Midbrain (tissue), 1 donor: ENCODE measurements around the gene NOS1AP.
"Not testable (repeated sequence)": the region's sequence is repeated elsewhere in the genome, so short reads cannot be mapped to it uniquely, and the experiment has no call there.

Experiments used
- DNase-seq: peaks from one replicate; lab custom pipeline; 2025; lab: John Stamatoyannopoulos, UW

Gene NOS1AP

GRCh38 chr1:162059721-162060120 is 9.8 kb upstream of the NOS1AP start:
- no peak for DNase-seq

- no peak for DNase-seq
Measured at GRCh38 chr1:162060314-162060713, 9.2 kb upstream of the NOS1AP start.

GRCh38 chr1:162062542-162063015 is 6.9 kb upstream of the NOS1AP start:
- DNase-seq: no peak

DNA sequence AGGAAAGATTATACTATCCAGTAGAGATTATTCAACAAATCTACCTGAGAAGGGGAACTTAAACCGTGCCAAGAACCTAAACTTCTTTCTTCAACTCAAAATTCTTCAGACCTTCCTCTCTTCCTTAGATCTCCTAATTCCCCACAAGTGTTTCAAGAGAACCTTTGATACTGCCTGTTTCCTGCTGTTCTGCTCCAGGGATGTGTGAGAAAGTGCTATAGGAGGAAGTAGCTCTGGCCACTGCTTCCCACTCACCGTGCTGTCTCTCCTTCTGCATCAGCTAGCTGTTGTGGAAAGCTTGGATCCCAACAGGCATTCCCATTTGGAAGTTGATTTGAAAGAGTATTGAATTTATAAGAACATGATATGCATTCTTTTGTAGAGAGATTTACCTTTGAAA is 4.5 kb upstream of the NOS1AP start:
- DNase-seq: no peak

- not testable (repeated sequence) for DNase-seq
Measured at GRCh38 chr1:162066836-162067235, 2.7 kb upstream of the NOS1AP start.

DNA sequence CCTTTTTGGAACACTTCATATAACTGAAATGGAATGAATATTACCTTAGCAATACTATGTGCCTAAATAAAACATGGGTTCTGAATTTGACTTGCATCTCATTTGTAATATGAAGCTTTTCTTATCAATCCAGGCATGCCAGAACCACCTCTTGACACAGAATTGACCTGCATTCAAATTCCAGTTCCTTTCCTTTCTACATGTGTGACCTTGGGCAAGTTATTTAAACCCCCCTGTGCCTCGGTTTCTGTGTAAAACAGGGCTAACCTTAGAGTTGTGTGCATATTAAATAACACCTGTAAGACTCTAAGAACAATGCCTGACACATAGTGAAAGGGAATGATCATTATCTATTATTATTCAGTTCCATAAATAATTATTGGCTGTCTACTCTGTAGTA is 2.0 kb upstream of the NOS1AP start:
- no peak for DNase-seq

- no peak for DNase-seq
Measured at GRCh38 chr1:162068301-162068700, 1.2 kb upstream of the NOS1AP start.

- DNase-seq: no peak
Measured at GRCh38 chr1:162070094-162070748, 730 bp downstream of the NOS1AP start.

GRCh38 chr1:162070825-162071224 is 1.3 kb downstream of the NOS1AP start:
- no peak for DNase-seq

DNA sequence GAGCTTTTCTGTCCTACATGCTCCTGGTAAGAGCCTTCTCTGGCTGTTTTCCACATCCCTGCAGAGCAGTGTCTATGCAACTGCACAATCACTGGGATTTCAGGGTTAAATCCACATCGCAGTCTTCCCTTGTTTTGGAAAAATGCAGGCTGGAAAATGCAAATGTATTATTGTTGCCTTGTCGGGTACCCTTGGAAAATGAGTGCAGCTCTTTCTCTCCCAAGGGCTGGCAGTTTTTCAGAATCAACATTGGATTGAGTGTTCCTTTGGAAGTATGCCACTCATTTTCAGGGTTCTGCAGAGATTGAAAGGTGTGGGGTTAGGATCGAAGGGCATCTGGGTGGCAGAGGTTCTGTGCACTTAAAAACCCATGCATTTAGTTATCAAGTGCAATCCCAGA is 3.2 kb downstream of the NOS1AP start:
- DNase-seq: peak; percentile 12

DNA sequence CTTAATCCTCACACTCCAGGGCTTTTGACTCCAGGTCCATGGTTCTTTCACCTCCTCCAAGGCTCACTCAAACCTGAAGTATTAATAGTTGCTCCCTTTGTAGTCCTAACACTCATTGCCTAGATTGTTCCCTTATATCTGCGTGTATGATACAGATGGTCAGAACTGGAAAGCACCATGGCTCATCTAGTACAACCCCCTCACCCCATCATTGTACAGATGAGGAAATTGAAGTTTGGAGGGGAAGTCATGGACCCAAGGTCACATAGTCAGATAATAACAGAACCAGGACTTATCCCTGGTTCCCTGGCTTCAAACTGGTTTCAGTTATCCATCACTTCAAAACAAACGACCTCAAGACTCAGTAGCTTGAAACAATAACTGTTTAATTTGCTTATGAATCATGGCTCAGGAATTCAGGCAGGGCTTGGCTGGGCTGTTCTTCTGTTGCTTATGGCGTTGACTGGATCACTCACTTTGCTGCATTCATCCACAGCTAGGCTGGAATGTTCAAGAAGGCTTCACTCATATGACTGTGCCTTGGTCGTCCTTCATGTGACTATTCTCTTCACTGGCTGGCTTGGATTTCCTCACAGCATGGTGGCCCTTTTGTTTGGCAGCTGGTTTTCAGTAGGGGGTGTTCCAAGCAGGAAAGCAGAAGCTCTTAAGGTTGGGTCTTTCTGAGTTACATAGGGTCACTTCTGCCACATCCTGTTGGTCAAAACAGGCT is 5.0 kb downstream of the NOS1AP start:
- DNase-seq: no peak

DNA sequence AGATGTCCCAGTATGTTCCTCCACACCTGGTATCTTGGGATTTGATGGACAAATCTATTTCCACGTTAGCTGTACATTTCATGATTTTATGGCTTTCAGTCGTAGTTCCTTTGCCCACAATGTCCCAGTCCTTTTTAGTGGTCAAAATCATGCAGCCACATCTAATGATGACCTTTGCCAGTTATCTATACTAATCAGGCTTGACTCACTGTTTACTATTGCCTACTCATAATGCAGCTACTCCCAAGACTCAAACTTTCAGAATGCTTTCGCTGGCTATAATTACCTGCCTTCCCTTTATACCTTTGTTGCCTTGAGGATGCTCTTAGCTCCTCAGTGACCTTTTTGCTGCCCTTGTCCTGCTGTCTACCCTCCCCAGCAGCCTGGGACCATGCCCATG is 6.4 kb downstream of the NOS1AP start:
- DNase-seq: no peak

DNA sequence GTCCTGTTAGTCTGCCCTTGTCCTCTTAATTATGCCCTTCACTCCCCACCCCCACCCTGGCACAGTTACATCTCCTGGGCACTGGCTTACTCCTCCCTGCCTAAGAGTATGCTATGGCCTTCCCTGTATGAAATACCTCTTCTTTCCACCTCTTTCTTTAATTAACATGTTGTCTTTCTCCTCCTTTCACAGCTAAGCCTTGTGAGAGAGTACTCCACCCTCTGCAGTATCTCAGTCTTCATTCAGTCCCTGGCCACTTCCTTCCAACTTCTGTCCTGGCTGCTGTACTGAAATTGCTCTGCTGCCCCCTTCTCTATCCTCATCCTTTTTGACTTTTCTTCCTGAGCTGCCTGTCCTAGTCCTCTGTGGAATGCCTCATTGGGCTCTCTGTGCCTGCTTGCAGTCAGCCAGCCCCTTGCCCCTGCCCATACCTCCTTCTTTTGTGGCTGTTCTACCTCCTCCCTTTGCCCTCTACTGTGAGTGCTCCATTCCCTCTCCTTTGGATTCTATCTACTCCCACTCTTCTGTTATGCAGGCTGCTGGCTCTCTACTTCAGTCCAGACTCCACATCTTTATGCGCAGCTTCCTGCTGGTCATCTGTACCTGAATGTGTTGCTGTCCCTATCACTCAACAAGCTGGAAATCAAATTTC is 8.3 kb downstream of the NOS1AP start:
- DNase-seq: no peak

DNA sequence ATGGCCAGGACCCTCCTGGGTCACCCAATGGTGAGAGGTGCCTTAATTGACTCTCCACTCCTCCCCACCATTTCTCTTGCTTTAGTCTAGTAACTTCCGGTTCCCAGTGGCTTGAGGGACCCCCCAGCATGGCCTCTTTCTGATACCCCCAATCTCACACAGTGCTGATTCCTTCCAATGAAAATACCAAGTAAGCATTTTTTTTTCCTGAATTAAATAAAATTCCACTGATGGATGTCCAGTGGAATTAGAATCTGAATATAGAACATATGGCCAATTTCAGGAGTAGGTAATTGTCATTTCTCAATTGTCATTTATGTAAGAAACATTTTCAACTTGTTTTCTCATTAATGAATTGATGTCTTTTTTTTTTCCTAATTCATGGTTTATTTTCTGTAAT is 9.5 kb downstream of the NOS1AP start:
- no peak for DNase-seq

- no peak for DNase-seq
Measured at GRCh38 chr1:162080472-162081015, 11.1 kb downstream of the NOS1AP start.

DNA sequence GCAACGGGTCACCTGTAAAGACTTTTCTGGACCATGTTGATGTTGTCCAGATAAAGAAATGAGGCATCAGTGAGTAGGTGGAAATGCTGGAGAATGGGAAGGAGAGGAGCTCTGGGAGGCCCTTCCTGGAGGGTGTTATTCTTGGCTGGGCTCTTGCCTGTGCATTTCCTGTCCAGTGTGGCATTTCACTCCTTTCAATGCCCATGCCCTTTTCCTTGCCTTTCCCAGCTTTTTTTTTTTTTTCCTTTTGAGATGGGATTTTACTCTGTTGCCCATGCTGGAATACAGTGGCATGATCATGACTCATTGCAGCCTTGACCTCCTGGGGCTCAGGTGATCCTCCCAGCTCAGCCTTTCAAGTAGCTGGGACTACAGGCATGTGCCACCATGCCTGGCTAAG is 11.8 kb downstream of the NOS1AP start:
- DNase-seq: no peak

DNA sequence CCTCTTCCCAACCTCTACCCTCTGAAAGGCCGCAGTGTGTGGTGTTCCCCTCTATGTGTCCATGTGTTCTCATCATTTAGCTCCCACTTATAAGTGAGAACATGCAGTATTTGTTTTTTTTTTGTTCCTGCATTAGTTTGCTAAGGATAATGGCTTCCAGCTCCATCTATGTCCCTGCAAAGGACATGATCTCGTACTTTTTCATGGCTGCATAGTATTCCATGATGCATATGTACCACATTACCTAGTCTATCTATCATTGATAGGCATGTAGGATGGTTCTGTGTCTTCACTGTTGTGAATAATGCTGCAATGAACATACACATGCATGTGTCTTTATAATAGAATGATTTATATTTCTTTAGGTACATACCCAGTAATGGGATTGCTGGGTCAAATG is 12.6 kb downstream of the NOS1AP start:
- DNase-seq: not testable (repeated sequence)

DNA sequence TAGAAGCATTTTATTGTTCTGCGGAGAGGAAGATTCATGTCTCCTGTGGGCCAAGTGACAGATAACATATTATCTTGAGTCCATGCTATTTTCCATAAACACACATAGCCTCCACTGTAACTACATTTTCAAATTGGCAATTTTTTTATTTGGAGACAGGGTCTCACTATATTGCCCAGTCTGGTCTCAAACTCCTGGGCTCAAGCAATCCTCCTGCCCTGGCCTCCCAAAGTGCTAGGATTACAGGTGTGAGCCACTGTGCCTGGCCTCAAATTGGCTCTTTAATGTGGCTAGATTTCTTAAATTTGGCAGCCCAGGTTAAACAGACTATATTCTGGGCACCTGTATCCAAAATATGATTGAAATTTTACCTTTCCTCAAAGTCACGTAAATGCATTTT is 13.8 kb downstream of the NOS1AP start:
- no peak for DNase-seq

- no peak for DNase-seq
Measured at GRCh38 chr1:162085991-162086390, 16.5 kb downstream of the NOS1AP start.

- no peak for DNase-seq
Measured at GRCh38 chr1:162087111-162087510, 17.6 kb downstream of the NOS1AP start.

- DNase-seq: no peak
Measured at GRCh38 chr1:162087574-162087973, 18.1 kb downstream of the NOS1AP start.

DNA sequence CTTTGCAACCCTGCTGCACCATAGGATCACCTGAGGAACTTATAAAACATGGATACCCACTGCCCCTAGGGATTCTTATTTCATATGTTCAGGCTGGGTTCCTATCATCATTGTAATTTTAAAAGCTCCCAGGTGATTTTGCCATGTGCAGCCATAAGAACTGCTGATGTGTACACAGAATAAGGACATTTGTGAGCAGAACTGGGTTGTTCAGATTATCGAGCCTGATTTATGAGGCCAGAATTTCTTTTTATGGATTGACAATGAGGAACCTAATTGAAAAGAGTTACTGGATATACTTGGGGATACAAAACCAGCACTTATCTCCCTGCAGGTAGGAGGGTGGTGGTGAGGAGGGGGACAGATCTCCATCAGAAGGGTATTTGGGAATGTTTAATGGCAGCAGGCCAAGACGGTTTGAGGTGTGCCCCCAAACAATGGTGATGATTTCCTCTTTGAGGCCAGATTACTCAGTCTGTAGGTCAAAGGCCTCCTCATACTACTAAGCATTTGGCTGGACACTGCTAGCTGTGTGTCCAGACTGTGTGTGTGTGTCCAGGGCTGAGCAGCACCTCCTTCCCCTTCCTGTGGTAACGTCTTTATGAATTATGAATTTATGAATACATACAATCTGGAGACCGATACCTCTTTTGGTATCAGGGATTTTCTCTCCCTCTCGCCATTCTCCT is 18.9 kb downstream of the NOS1AP start:
- DNase-seq: no peak
